GM12865 (cell line): ENCODE data around the gene FUNDC2.

Source experiments
- DNase-seq: peaks from one replicate; pipeline ENCODE4 v3.0.0; 2010; ENCODE audit warnings: low read depth
- H3K4me3 ChIP-seq: 2 replicates; pipeline ENCODE4 v1.5.1; 2011; ENCODE audit warnings: mild to moderate bottlenecking, low read depth, low read length, control low read depth
- TF ChIP-seq, protein P1 (sequence below): IDR thresholded peaks from 2 replicates; pipeline ENCODE4 v1.5.1; 2011; ENCODE audit warnings: low read length, control low read depth, low read depth, inconsistent platforms; ENCODE audit not compliant: insufficient read depth; ENCODE audit errors: missing control alignments

FUNDC2 gene

DNA sequence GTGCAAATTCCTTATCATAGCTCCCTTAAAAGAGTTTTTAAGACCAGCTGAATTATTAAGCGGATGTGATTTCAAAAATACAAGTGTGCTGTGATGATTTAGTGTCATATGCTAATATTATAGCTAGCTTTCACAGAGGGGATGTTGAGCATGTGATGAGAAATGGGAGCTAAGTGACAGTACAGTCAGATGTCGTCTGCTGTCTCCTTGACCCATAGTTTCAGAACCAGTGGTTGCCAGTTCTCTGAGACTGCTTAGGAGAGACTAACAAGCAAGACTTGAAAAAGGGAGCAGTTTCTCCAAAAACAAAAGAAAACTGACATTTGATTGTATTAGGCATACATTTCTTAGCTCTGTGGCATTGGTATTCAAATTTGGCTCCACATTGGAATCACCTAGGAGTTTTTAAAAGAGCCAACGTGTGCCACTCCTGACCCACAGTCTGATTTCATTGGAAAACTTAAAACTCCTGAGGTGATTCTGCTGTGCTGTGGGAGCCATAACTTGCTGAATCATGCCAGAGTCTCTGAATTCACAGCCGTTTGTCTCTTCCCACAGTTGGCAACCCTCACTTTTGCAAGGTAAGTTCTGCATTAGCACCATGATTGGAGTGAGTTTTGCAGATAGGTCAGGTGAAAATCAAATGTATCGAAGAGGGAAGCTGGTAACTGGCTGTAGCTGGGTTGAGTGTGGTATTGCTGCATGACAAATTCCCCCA, 20.3 kb downstream of the FUNDC2 start:
- TF ChIP-seq, protein P1, sequence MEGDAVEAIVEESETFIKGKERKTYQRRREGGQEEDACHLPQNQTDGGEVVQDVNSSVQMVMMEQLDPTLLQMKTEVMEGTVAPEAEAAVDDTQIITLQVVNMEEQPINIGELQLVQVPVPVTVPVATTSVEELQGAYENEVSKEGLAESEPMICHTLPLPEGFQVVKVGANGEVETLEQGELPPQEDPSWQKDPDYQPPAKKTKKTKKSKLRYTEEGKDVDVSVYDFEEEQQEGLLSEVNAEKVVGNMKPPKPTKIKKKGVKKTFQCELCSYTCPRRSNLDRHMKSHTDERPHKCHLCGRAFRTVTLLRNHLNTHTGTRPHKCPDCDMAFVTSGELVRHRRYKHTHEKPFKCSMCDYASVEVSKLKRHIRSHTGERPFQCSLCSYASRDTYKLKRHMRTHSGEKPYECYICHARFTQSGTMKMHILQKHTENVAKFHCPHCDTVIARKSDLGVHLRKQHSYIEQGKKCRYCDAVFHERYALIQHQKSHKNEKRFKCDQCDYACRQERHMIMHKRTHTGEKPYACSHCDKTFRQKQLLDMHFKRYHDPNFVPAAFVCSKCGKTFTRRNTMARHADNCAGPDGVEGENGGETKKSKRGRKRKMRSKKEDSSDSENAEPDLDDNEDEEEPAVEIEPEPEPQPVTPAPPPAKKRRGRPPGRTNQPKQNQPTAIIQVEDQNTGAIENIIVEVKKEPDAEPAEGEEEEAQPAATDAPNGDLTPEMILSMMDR = no peak
- DNase-seq = no peak
- H3K4me3 ChIP-seq = no peak overlapping the region

DNA sequence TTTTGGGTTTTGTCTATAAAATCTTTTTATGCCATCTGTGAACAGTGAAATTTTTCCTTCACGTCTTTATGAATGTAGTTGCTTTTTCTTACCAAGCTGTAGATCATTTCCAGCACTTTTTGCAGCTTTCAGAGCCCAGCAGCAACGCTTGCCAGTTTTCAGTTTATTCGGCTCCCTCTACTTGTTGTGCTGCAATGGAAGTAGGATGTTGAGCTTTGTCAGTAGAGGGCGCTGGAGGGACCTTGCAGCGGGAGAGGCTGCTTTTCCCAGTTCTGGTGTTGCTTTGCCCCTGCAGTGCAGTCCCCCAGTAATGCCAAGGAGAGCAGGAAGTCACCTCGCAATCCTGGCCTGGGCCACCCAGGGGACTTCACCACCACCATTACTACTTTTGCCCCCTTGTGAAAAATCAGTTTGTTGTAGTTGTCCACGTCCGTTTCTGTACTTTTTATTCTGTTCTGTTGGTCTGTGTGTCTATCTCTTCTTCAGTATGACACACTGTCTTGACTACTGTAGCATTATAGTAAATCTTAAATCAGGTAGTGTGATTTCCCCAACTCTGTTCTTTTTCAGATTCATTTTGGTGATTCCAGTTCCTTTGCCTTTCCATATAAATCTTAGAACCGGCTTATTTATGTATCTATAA, 22.5 kb downstream of the FUNDC2 start:
- TF ChIP-seq, protein P1 = peak; percentile 46
- no peak overlapping the region for H3K4me3 ChIP-seq
- DNase-seq = peak; percentile 60

DNA sequence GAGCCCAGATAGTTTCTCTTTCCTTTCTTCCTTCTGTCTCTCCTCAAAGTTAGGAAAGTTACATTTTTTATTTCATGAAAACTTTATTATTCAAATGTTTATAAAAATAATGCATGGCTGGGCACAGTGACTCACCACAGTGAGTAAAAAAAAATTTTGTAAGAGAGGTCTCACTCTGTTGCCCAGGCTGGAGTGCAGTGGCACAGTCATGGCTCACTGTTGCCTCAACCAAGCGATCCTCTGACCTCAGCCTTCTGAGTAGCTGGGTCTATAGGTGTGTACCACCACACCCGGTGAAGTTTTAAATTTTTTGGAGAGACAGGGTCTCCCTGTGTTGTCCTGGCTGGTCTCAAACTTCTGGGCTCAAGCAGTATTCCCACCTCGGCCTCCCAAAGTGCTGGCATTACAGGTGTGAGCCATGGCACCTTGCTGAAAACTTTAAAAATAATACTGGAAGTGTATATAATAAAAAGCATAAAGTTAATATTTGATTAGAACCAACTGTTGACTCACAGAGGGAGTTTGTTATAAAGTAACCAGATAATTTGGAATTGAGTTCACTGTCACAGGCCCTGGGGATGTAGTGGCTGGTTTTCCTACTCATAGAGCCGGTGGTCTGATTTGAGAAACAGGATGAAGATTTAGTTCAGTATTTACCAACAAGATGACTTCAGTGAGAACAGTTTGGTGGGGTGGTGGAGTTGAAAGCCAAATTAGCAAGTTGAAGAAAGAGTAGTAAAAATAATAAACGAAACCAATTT, 26.3 kb downstream of the FUNDC2 start:
- TF ChIP-seq, protein P1 = no peak
- H3K4me3 ChIP-seq = no peak overlapping the region
- no peak for DNase-seq

DNA sequence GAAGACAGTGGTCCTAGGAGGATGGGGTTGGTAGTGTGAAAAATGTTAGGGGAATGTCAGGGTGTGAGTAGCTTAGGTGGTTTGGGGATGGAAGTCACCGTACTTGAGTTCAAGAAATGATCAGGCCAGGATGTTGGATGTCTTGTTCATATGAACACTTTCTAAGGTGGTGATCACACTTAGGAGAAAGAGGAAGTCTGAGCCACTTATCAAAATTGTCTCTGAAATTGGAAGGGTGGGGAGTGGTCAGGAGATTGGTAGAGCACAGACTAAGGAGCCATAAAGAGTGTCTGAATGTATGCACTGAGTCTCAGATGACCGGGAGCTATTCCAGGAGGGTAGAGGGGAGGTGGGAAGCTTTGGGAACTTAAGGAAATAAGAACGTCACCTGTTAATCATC, 27.0 kb downstream of the FUNDC2 start:
- TF ChIP-seq, protein P1 = no peak
- DNase-seq = no peak
- no peak overlapping the region for H3K4me3 ChIP-seq

DNA sequence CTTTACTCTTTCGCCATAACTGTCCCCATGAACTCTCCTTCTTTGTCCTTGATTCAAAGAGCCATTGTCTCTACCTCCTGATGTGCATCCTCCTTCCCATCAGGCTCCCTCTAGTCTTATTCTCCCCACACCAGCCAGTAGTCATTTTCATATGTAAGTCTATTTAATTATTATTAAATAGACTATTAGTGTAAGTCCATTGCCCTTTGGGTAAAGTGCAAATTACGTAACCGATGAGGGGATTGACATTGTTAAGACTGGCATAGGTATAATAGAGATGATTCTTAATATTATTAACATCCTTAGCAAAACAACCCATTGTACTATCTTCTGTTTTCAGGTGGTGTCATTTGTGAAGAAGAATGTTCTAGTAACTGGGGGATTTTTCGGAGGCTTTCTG, 27.6 kb downstream of the FUNDC2 start:
- TF ChIP-seq, protein P1 = no peak
- no peak for DNase-seq
- no peak overlapping the region for H3K4me3 ChIP-seq

DNA sequence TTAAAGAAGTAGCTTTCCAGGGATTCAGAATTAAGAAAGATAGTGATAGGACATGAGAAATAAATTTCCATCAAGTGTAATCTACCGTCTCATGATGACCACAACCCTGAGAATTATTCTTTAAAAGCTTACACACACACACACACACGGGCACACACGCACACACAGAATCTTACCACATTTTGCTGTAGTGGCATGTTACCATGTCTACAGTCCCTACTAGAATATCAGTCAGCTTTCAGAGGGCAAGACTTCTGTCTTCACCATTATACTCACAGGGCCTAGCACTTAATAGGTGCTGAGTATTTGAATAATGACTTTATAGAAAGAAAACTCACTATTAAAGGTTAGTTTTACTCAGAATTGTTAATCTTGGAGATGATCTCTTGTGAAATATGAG, 28.9 kb downstream of the FUNDC2 start:
- DNase-seq = no peak
- TF ChIP-seq, protein P1 = no peak
- H3K4me3 ChIP-seq = no peak overlapping the region
